ENCODE measurements around the gene TMEM150C.

Gene TMEM150C

GRCh38 chr4:82433791-82434190, 128.0 kb downstream of the TMEM150C start:
- TF ChIP-seq SIN3A (IDR thresholded peaks at IDR 0.05; ENCODE audit: borderline replicate concordance, insufficient read depth, low read length), result no peak
- TF ChIP-seq REST (IDR thresholded peaks at IDR 0.05; ENCODE audit: insufficient read depth in 1 of 2, low read depth in 2 of 2, low read length in 2 of 2), result no peak
- TF ChIP-seq TAF1 (IDR thresholded peaks at IDR 0.05; ENCODE audit: borderline replicate concordance, insufficient read depth, low read length), result no peak
- no peak for TF ChIP-seq POLR2AphosphoS5 (IDR thresholded peaks at IDR 0.05; ENCODE audit: low read depth, low read length)
